ENCODE measurements around the gene LINC01488. TPM values are rescaled to one million over a fixed set of nuclear protein-coding genes. Genes with fewer than 3 reads are reported as not detected.

The LINC01488 gene
- total and polyA plus RNA-seq, 9 of the 15 experiments (the other 6 are each of a cell fraction or from before 2014, with no cell fraction given) = not detected

GRCh38 chr11:69444381-69445130 is 36.9 kb upstream of the LINC01488 start (continued):
- no peak for TF ChIP-seq ZNF280A (IDR thresholded peaks at IDR 0.05; ENCODE audit: low read depth, partially characterized antibody)
- no peak for TF ChIP-seq ZNF778 (CRISPR knock-in tag; IDR thresholded peaks at IDR 0.05)
- peak; percentile 72; the same call in 1 of the 2 replicates for TF ChIP-seq CBFB (CRISPR knock-in tag; IDR thresholded peaks at IDR 0.05)
- TF ChIP-seq TCF3 (CRISPR knock-in tag; IDR thresholded peaks at IDR 0.05) = no peak; the same call in 1 of the 2 replicates
- TF ChIP-seq CBX1 (IDR thresholded peaks at IDR 0.05; ENCODE audit: low read depth) = no peak
- TF ChIP-seq SP1 (CRISPR knock-in tag; IDR thresholded peaks at IDR 0.05) = peak; percentile 55; the same call in 1 of the 2 replicates
- TF ChIP-seq ZBTB17 (CRISPR knock-in tag; IDR thresholded peaks at IDR 0.05) = no peak
- TF ChIP-seq ZNF408 (CRISPR knock-in tag; IDR thresholded peaks at IDR 0.05; ENCODE audit: low read depth) = no peak
- TF ChIP-seq SIN3B (IDR thresholded peaks at IDR 0.05; ENCODE audit: low read depth) = no peak; the same call in 1 of the 2 replicates
- no peak for TF ChIP-seq CBX8 (IDR thresholded peaks at IDR 0.05; ENCODE audit: borderline replicate concordance, extremely low read depth, low read depth, low read length, poor library complexity, severe bottlenecking)
- no peak for TF ChIP-seq ZNF436 (CRISPR knock-in tag; IDR thresholded peaks at IDR 0.05)
- no peak for TF ChIP-seq FUS (optimal IDR thresholded peaks at IDR 0.05; ENCODE audit: low read depth, low read length)
- peak; percentile 94 for TF ChIP-seq CTCFL (IDR thresholded peaks at IDR 0.05; ENCODE audit: borderline replicate concordance, insufficient read depth, low read depth, low read length, poor library complexity, severe bottlenecking)
- no peak for TF ChIP-seq PHTF2 (CRISPR knock-in tag; IDR thresholded peaks at IDR 0.05)
- TF ChIP-seq MXD1 (CRISPR knock-in tag; IDR thresholded peaks at IDR 0.05; ENCODE audit: borderline replicate concordance, poor library complexity, severe bottlenecking) = no peak
- no peak for TF ChIP-seq CBFA2T2 (conservative IDR thresholded peaks at IDR 0.05)
- peak; percentile 91 for TF ChIP-seq GABPA (tag; conservative IDR thresholded peaks at IDR 0.05; ENCODE audit: low read depth)
- no peak for TF ChIP-seq FOXP4 (CRISPR knock-in tag; IDR thresholded peaks at IDR 0.05; ENCODE audit: borderline replicate concordance)
- no peak for TF ChIP-seq CHD1 (IDR thresholded peaks at IDR 0.05; ENCODE audit: low read length)
- peak; percentile 92 for TF ChIP-seq ELF1 (tag; IDR thresholded peaks at IDR 0.05)

Data from K562 (cell line).